Stimulated activated CD8-positive, alpha-beta memory T cell treated with anti-CD3 and anti-CD28 coated beads, Interleukin-7, amount 100 ng/mL, for 1 hour (primary cell): ENCODE data around the gene TEX264.
"Not testable (repeated sequence)": the region's sequence is repeated elsewhere in the genome, so short reads cannot be mapped to it uniquely, and the experiment has no call there.

Experiments
- DNase-seq, 2 donors: peaks; one replicate each; pipeline ENCODE4 v3.0.0-alpha.2; 2020; ENCODE audit warnings: low read depth in 2 of 2

Gene TEX264

DNA sequence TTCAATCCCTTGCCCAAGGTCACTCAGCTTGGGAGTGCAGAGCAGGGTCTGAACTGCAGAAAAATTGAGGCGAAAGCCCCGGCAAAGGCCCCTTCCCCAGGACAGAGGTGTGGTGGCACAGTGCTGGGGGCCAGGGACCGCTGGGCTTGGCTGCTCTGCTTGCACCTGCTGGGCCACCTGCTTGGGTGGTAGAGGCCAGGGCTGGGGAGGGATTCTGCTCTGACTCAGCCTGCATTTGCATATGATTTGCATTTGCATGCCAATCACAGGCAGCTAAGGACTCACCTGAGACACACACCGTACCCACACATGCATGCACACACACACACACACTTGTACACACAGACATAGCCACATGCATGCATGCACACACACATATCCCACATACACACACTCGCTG lies 45.8 kb downstream of the TEX264 start:
- no peak for DNase-seq

DNA sequence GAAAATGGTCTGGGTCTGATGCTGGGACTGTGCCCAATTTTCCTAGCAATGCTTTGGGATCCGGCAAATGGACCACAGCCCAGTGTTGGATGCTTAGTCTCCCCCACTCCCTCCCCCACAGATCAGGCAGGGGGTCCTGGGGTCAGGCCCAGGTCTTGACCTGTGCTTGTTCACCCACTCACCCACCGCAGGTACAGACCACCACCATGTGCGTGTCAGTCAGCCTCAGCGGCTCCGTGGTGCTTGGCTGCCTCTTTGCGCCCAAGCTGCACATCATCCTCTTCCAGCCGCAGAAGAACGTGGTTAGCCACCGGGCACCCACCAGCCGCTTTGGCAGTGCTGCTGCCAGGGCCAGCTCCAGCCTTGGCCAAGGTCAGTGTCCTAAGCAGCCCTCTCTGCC lies 46.4 kb downstream of the TEX264 start:
- DNase-seq = no peak

DNA sequence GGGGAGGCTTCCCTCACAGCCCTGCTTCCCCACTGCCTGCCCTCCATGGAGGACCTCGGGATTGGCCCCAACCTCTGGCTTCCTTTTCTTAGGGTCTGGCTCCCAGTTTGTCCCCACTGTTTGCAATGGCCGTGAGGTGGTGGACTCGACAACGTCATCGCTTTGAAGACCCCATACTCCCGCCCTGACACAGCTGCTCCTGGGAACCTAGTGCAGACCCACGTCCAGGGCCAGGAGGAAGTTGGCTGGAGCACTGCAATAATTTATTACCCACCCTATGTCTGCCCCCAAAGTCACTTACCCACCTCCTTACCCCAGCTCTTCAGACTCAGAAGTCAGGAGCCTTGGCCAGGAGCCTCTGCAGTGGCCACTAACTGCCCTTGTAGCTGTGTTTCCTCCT lies 46.9 kb downstream of the TEX264 start:
- DNase-seq = no peak

GRCh38 chr3:51718547-51719409 lies 47.7 kb downstream of the TEX264 start:
- DNase-seq = no peak

GRCh38 chr3:51719410-51720025 lies 48.5 kb downstream of the TEX264 start:
- no peak for DNase-seq

DNA sequence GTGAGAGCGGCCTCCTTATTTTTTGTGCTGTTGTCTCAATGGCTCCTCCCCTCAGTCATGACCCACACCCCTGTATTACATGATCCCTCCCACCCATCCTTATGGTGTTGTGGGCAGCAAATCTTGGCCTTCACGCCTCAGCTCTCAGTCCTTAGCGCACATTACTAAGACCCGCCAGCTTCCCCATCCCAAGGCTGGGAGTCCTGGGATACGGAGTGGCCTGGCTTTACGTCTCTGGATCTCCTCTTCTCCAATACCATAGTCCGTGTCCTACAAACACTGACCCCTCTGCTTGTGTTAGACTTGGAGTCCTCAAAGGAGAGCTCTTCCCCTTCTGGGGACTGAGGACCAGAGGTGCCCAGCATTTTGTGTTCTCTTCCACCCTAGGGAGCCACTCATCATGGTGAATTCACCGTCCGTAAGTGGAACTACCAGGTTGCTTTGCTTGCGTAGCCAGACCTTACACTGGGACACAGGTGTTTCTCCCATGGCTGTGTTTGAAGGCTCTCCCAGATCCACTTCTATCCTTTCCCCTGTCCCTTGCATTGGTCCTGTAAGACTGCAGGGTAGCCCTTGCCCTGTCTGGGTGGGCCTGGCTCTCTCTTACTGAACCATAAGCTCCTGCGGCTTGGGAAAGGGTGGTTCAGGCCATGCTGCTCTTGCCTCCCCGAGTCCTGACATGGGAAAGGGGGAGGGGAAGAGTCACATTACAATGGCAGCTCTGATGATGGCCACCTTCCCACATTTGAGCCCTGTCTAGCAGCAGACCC lies 49.4 kb downstream of the TEX264 start:
- no peak for DNase-seq

DNA sequence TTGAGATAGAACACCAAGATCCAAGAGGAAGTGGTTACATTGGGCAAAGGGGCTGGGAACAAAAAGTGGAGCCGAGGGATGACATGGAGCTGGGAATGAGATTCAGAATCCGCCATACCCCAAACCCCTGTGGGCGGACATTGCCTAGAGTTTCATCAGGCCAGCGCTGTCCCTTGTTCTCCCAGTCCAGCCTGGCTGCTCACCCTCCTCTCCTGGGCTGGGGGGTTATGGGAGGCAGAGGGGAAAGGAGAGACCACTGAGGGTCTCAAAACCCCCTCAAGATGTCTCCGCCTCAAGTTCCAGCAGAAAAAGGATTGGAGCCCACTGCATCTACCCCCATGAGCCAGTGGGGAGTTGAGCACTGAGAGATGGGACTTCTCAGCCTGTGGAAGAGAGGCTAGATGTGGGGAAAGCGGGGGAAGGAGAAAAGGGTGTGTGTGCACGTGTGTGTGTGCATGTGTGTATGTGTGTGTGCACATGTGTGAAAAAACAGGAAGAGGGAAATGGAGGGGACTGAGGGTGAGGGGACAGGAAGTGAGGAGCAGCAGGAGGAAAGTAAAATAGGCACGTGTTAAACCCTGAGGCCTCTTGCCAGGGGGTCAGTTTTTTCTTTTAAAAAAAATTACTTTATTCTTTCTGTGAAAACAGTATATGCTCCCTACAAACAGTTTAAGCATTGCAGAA lies 50.2 kb downstream of the TEX264 start:
- DNase-seq = no peak

- no peak for DNase-seq
Observed at GRCh38 chr3:51722362-51722761, 51.3 kb downstream of the TEX264 start.

DNA sequence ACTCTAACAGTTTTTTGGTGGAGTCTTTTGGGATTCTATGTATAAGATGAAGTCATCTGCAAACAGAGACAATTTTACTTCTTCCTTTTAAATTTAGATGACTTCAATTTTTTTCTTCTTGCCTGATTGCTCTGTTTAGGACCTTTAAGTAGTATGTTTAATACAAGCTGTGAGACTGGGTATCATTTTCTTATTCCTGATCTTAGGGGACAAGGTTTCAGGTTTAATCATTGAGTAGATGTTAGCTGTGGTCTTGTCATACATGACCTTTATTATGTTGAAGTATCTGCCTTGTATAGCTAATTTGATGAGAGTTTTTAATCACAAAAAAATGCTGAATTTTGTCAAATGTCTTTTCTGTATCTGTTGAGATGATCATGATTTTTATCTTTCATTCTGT lies 56.4 kb downstream of the TEX264 start:
- DNase-seq = no peak

DNA sequence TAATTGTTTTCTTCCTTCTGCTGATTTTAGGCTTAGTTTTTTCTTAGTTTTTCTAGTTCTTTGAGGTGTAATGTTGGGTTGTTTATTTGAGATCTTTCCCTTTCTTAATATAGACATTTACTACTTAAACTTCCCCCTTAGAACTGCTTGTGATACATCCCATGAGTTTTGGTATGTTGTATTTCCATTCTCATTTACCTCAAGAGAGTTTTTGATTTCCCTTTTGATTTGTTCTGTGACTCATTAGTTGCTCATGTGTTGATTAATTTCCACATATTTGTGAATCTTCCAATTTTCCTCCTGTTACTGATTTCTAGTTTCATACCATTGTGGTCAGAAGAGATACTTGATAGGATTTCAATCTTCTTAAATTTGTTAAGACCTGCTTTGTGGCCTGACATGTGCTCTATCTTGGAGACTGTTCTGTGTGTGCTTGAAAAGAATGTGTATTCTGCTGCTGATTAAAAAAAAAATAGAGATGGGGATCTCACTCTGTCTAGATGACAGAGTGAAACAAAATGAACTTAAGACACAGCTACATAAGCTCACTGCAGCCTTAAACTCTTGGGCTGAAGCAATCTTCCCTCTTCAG lies 58.1 kb downstream of the TEX264 start:
- no peak for DNase-seq

DNA sequence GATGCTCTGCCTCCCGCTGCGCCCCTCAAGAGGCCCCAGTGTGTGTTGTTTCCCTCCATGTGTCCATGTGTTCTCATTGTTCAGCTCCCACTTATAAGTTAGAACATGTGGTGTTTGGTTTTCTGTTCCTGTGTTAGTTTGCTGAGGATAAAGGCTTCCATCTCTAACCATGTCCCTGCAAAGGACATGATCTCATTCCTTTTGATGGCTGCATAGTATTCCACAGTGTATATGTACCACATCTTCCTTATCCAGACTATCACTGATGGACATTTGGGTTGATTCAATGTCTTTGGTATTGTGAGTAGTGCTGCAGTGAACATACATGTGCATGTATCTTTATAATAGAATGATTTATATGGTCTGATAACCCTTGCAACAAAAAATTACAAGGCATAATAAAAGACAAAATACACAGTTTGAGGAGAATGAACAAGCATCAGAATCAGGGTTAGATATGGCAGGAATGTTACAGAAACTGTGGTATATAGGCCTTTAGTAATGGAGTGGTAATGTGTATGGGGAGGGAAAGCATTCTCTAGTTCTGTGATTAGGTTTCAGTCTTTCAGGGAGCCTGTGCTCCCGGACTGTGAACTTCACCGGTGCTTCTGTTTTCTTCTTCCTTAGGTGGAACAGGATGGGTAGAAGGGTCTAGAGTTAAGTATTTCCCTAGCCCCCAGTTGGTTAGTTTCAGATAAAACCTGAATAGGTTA lies 63.0 kb downstream of the TEX264 start:
- no peak for DNase-seq

DNA sequence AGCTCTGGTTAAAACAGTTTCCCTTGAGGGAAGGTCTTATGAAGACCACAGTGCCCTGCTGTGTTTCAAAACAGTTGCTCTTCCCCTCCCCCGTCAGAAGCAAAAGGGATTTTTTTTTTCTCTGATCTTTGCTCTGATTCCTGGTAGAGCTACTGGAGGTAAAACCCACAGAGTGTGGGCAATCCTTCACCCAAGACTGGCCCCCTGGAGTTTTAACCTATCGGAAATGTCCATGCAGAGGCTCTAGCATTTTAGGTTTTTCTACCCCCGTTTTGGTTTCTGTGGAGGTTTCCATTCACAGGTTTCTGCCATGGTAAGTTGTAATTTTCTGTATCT lies 63.5 kb downstream of the TEX264 start:
- DNase-seq = no peak

DNA sequence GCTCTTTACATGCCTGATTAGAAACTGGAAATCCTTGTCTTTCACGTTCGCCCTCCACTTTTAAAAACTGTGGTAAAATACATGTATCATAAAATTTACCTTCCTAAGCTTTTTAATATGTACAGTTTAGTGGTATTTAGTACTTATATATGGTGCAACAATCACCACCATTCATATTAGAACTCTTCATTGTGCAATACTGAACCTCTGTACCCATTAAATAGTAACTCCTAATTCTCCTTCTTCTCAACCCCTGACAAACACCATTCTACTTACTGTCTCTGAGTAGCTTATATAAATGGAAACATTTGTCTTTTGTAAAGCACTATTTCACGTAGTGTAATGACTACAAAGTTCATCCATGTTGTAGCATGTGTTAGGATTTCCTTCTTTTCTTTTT lies 64.0 kb downstream of the TEX264 start:
- DNase-seq = no peak

GRCh38 chr3:51735950-51736349 lies 64.9 kb downstream of the TEX264 start:
- DNase-seq = no peak

DNA sequence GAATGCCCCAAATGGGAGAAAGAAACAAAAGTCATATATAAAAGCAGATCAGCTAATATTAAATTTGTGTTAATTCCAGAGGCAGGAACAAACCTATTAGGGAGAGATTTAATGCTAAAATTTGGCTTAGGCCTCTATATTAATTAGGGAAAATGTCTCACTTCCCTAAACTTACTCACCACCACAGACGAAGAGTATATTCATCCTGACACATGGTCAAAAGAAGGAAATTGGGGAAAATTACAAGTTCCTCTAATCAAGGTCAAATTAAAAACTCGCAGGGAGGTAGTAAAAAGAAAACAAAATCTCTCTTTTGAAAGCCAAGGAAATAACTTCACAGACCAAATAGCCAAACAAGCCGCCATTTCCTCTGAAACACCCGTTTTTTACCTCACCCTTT lies 68.1 kb downstream of the TEX264 start:
- DNase-seq = no peak

DNA sequence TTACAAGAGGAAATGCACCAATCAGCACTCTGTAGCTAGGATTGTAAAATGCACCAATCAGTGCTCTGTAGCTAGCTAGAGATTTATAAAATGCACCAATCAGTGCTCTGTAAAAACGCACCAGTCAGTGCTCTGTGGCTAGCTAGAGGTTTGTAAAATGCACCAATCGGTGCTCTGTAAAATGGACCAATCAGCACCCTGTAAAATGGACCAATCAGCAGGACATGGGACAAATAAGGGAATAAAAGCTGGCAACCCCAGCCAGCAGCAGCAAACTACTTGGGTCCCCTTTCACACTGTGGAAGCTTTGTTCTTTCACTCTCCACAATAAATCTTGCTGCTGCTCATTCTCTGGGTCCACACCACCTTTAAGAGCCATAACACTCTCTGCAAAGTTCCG lies 71.3 kb downstream of the TEX264 start:
- DNase-seq = not testable (repeated sequence)

DNA sequence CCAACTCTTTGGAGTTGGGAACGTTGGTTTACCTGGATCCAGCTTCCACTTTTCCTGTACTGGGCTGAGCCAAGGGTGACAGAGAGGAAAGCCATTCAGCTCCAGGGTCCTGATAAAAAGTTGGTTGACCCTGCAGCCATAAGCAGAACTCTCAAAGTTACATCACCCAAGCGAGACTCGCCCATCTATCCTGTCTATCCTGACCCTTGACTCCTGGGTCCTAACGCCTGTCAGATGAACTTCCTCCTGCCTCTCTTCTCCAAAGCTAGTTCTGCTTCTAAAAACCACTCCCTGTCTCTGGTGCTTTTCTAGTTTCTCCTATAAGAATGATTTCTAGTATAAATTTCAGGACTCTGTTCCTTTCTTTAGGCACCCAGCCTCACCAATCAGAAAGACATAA lies 71.9 kb downstream of the TEX264 start:
- not testable (repeated sequence) for DNase-seq

DNA sequence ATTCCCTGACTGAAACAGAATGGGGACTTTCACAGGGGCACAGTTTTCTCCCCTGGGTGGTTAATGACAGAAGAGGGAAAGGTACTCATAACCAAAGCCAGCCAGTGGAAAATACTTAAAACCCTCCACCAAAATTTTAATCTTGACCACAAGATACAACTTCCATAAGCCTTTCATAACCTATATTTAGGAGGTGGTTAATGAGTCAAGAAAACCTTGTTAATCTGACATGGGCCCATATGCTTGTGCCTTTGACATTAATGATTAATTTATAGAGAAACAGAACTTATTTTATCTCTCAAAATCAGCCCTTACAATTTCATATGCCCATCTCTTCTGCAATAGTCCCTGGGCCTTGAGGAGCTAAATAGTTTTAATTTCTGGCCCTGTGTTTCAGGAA lies 76.8 kb downstream of the TEX264 start:
- no peak for DNase-seq

DNA sequence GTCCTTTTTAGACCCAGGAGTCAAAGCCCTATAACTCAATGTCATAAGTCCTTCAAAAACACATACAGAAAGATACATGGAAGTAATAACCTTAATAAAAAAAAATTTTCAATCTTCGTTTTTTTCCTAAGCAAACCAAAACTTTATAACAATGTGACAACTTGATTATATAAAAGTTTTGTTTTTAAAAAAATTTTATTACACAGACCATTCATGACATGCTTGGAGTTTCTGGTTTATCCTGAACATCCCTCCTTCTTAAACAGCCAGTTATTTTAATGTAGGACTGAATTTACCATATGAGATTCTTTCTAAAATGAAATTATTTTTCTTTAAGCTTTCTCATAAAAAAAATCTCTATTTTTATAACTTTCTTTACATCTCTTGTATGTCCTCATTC lies 77.3 kb downstream of the TEX264 start:
- no peak for DNase-seq

DNA sequence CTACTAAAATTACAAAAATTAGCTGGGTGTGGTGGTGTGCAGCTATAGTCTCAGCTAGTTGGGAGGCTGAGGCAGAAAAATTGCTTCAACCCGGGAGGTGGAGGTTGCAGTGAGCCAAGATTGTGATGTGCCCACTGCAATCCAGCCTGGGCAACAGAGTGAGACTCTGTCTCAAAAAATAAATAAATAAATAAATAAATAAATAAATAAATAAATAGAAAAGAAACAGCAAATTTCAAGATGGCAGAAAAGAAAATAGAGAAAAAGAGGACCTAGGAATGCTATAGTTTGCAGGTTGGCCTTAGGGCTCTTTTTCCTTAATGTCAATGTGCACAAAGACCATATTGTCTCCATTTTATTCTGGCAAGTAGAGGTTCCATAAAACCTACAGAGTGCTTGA lies 79.8 kb downstream of the TEX264 start:
- no peak for DNase-seq

DNA sequence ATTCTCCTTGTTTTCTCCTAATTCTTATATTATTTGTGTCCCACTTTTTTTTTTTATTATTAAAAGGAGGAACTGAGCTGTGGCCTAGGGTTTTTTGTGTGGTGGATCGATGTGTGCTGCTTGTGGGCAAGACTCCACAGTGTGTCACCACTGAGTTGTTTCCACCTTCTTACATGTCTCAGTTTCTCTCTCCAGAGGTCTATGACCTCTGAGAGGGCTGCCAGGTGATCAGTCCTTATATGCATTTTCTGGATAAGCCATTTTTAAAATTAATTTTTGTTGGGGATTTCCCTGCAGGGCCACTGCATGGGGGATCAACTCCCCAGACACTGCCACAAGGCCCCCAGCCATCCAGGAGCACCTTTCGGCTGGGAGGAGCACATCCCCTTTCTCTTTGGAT lies 80.2 kb downstream of the TEX264 start:
- no peak for DNase-seq
